Neural cell (in vitro differentiated cells): ENCODE results near the gene LARGE1. TPM values are rescaled to one million over a fixed set of nuclear protein-coding genes. Genes with fewer than 3 reads are reported as not detected.

Experiments
- H2AFZ ChIP-seq: fragments of 200-600, 300-800 bp; sonication (generic), shearing (Covaris generic); 2 replicates; pipeline ENCODE4 v1.6.0; 2014; ENCODE audit warnings: low read depth, mild to moderate bottlenecking, antibody characterized with exemption, low read length, moderate library complexity
- H3F3A ChIP-seq: fragments of 200-600 bp; shearing (Covaris generic); 2 replicates; pipeline ENCODE4 v1.6.1; 2016; ENCODE audit warnings: mild to moderate bottlenecking, moderate library complexity, mixed read lengths, antibody characterized with exemption, low read length; ENCODE audit not compliant: insufficient read depth, poor library complexity, severe bottlenecking
- H3K27ac ChIP-seq: fragments of 200-600, 300-800 bp; sonication (generic), shearing (Covaris generic); 2 replicates; pipeline ENCODE4 v1.5.1; 2014; ENCODE audit warnings: mild to moderate bottlenecking, low read length, moderate library complexity
- H3K27me3 ChIP-seq: fragments of 300-800, 200-600 bp; sonication (generic), shearing (Covaris generic); 2 replicates; pipeline ENCODE4 v1.6.0; 2014; ENCODE audit warnings: mild to moderate bottlenecking, low read depth, low read length, moderate library complexity; ENCODE audit not compliant: insufficient read depth
- H3K36me3 ChIP-seq: fragments of 300-800, 200-600 bp; sonication (generic), shearing (Covaris generic); 2 replicates; pipeline ENCODE4 v1.5.1; 2014; ENCODE audit warnings: mild to moderate bottlenecking, antibody characterized with exemption, low read length, moderate library complexity; ENCODE audit not compliant: insufficient read depth
- H3K4me2 ChIP-seq: fragments of 300-800, 200-600 bp; sonication (generic), shearing (Covaris generic); 2 replicates; pipeline ENCODE4 v1.6.0; 2014; ENCODE audit warnings: mild to moderate bottlenecking, low read length
- H3K4me3 ChIP-seq: fragments of 300-800, 200-600 bp; sonication (generic), shearing (Covaris generic); 2 replicates; pipeline ENCODE4 v1.5.1; 2014; ENCODE audit warnings: mild to moderate bottlenecking, low read length, moderate library complexity
- H3K79me2 ChIP-seq: fragments of 200-600 bp; shearing (Covaris generic); replicated peaks from 2 replicates; pipeline ENCODE4 v1.6.0; 2014; ENCODE audit warnings: mild to moderate bottlenecking, low read length, moderate library complexity; ENCODE audit not compliant: insufficient read depth
- H3K9ac ChIP-seq: fragments of 300-800, 200-600 bp; sonication (generic), shearing (Covaris generic); 2 replicates; pipeline ENCODE4 v1.6.1; 2016; ENCODE audit warnings: mild to moderate bottlenecking, low read length, mixed read lengths
- H3K9me2 ChIP-seq: fragments of 200-600 bp; shearing (Covaris generic); 2 replicates; pipeline ENCODE4 v1.6.1; 2016; ENCODE audit warnings: mild to moderate bottlenecking, low read length, mixed read lengths; ENCODE audit not compliant: insufficient read depth
- H3K9me3 ChIP-seq: fragments of 200-600, 300-800 bp; sonication (generic), shearing (Covaris generic); 2 replicates; pipeline ENCODE4 v1.6.1; 2016; ENCODE audit warnings: mild to moderate bottlenecking, mixed run types, low read length, moderate library complexity, mixed read lengths
- H4K20me1 ChIP-seq: fragments of 200-600 bp; shearing (Covaris generic); 2 replicates; pipeline ENCODE4 v1.6.1; 2016; ENCODE audit warnings: mild to moderate bottlenecking, mixed run types; ENCODE audit not compliant: insufficient read depth
- EP300 ChIP-seq: fragments of 450-650 bp; conservative IDR thresholded peaks from 2 replicates; pipeline ENCODE4 v1.6.1; 2014; ENCODE audit warnings: antibody characterized with exemption, mild to moderate bottlenecking, moderate library complexity; ENCODE audit not compliant: poor library complexity, severe bottlenecking
- EZH2 ChIP-seq: fragments of 200-600, 300-800 bp; shearing (Covaris generic), sonication (generic); IDR thresholded peaks from 2 replicates; pipeline ENCODE4 v1.6.1; 2014; ENCODE audit warnings: antibody characterized with exemption, low read length, borderline replicate concordance, mild to moderate bottlenecking; ENCODE audit not compliant: insufficient read depth, poor library complexity, severe bottlenecking
- MXI1 ChIP-seq: fragments of 450-650 bp; conservative IDR thresholded peaks from 2 replicates; pipeline ENCODE4 v1.6.1; 2014; ENCODE audit warnings: antibody characterized with exemption, mild to moderate bottlenecking; ENCODE audit not compliant: poor library complexity, severe bottlenecking
- POLR2AphosphoS5 ChIP-seq: IDR thresholded peaks from 2 replicates; pipeline ENCODE4 v1.6.1; 2012
- RAD21 ChIP-seq: fragments of 450-650 bp; conservative IDR thresholded peaks from 2 replicates; pipeline ENCODE4 v1.6.1; 2014; ENCODE audit warnings: antibody characterized with exemption, mild to moderate bottlenecking, moderate library complexity
- REST ChIP-seq: IDR thresholded peaks from 2 replicates; pipeline ENCODE4 v1.6.1; 2012; ENCODE audit warnings: borderline replicate concordance
- SMC3 ChIP-seq: fragments of 450-650 bp; conservative IDR thresholded peaks from 2 replicates; pipeline ENCODE4 v1.6.1; 2014; ENCODE audit warnings: antibody characterized with exemption, mild to moderate bottlenecking, moderate library complexity; ENCODE audit not compliant: poor library complexity
- TAF1 ChIP-seq: IDR thresholded peaks from 2 replicates; pipeline ENCODE4 v1.6.1; 2012; ENCODE audit warnings: low read depth
- polyA plus RNA-seq: library from polyadenylated mRNA; depleted of rRNA; stranded (reverse); fragments of >200 nt; gene quantifications from 2 replicates; pipeline ENCODE4 v1.2.3, GENCODE V29; 2014
- TF ChIP-seq, protein P1 (sequence below): fragments of 450-650 bp; IDR thresholded peaks from 2 replicates; pipeline ENCODE4 v1.5.1; 2014; ENCODE audit warnings: antibody characterized with exemption, mild to moderate bottlenecking, moderate library complexity; ENCODE audit not compliant: poor library complexity, severe bottlenecking

LARGE1 gene
- polyA plus RNA-seq, 1 donor from 2014 or later, result 27.5 TPM

DNA sequence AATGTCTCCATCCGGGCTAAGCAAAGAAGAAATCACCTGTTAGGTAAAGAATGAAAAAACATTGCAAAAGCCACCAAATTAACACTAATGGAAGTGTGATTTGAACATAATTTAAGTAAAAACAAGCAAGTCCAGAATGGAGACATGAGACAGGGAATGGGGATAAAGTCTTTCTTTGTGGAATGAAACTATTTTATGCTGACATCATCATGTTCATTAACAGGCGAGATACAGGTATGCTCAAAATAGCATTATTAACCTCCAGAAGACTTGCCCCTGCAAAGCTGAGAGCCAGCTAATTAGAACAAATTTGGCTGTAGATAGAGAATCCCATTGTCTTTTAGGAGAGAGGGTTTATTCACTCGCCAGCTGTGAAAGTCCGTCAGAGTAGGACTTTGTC lies 4.9 kb upstream of the LARGE1 start:
- Histone ChIP-seq H2AFZ (no peak overlapping the region), H3K4me2 (no peak overlapping the region), H3K9me2 (no peaks in the 10 kb centered on the region), H3K4me3 (no peak overlapping the region), H3K27ac (no peak overlapping the region), H3K27me3 (no peaks in the 10 kb centered on the region), H3F3A (no peaks in the 10 kb centered on the region), H3K9ac (no peak overlapping the region), H4K20me1 (no peaks in the 10 kb centered on the region), H3K79me2 (no peaks in the 10 kb centered on the region), H3K9me3 (no peaks in the 10 kb centered on the region), H3K36me3 (no peaks in the 10 kb centered on the region)
- TF ChIP-seq MXI1, result no peak
- no peak for TF ChIP-seq RAD21
- TF ChIP-seq POLR2AphosphoS5, result no peak
- no peak for TF ChIP-seq REST
- TF ChIP-seq, protein P1, sequence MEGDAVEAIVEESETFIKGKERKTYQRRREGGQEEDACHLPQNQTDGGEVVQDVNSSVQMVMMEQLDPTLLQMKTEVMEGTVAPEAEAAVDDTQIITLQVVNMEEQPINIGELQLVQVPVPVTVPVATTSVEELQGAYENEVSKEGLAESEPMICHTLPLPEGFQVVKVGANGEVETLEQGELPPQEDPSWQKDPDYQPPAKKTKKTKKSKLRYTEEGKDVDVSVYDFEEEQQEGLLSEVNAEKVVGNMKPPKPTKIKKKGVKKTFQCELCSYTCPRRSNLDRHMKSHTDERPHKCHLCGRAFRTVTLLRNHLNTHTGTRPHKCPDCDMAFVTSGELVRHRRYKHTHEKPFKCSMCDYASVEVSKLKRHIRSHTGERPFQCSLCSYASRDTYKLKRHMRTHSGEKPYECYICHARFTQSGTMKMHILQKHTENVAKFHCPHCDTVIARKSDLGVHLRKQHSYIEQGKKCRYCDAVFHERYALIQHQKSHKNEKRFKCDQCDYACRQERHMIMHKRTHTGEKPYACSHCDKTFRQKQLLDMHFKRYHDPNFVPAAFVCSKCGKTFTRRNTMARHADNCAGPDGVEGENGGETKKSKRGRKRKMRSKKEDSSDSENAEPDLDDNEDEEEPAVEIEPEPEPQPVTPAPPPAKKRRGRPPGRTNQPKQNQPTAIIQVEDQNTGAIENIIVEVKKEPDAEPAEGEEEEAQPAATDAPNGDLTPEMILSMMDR, result no peak
- no peak for TF ChIP-seq EZH2
- no peak for TF ChIP-seq EP300
- TF ChIP-seq SMC3, result no peak
- no peak for TF ChIP-seq TAF1

DNA sequence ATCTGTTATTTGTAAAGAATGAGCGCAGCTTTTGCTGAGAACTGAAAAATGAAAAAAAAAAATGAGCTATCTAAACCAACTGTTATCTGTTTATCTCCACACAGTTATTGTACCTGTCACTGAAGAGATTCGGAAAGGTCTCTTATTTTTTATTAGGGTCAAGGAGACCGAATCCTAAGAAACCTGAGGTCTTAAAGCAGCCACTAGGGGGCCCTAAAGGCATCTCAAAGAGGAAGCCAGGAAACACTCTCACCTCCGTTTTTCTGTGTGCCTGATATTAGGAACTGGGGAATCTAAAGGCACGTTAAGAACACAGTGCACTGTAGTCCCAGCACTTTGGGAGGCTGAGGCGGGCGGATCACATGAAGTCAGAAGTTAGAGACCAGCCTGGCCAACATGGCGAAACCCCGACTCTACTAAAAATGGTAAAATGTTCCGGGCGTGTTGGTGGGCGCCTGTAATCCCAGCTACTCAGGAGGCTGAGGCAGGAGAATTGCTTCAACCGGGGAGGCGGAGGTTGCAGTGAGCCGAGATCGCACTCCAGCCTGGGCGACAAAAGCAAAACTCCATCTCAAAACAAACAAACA lies 3.5 kb upstream of the LARGE1 start:
- H4K20me1 ChIP-seq, result peaks cover 8% of the 10 kb centered on the region
- H3K4me3 ChIP-seq, result peak overlapping the region; percentile 81
- no peak overlapping the region for H3K9ac ChIP-seq
- no peaks in the 10 kb centered on the region for H3K27me3 ChIP-seq
- peak; percentile 90 for TF ChIP-seq RAD21
- no peak for TF ChIP-seq POLR2AphosphoS5
- TF ChIP-seq, protein P1, result peak; percentile 88
- TF ChIP-seq TAF1, result no peak
- no peak for TF ChIP-seq EZH2
- no peak for TF ChIP-seq EP300
- TF ChIP-seq MXI1, result no peak
- TF ChIP-seq SMC3, result peak; percentile 92
- TF ChIP-seq REST, result no peak
- no peak overlapping the region for H3K27ac ChIP-seq
- no peaks in the 10 kb centered on the region for H3F3A ChIP-seq
- no peaks in the 10 kb centered on the region for H3K36me3 ChIP-seq
- no peaks in the 10 kb centered on the region for H3K9me3 ChIP-seq
- H2AFZ ChIP-seq, result no peak overlapping the region
- H3K4me2 ChIP-seq, result peak overlapping the region; percentile 96
- peaks cover 11% of the 10 kb centered on the region for H3K79me2 ChIP-seq
- H3K9me2 ChIP-seq, result no peaks in the 10 kb centered on the region
